Esophagus squamous epithelium (tissue), 5 donors: ENCODE data around the gene ERICH6. TPM values are rescaled to one million over a fixed set of nuclear protein-coding genes. Genes with fewer than 3 reads are reported as not detected.
A peak's percentile ranks its signal among the peaks of the same experiment; 100 is the strongest.
"Not testable (repeated sequence)": the region's sequence is repeated elsewhere in the genome, so short reads cannot be mapped to it uniquely, and the experiment has no call there.

ENCODE experiments used
- DNase-seq: peaks from one replicate; lab custom pipeline; 2025; lab: John Stamatoyannopoulos, UW
- H3K27ac ChIP-seq, 4 donors: fragments of 200-600 bp; sonication (generic); one replicate each; pipeline ENCODE4 v1.5.1; 2016 to 2019; ENCODE audit warnings: mild to moderate bottlenecking in 1 of 4
- H3K27me3 ChIP-seq, 4 donors: fragments of 200-600 bp; sonication (generic); 1 replicate in 3 of 4; 2 replicates in 1 of 4; pipeline versions ENCODE4 v1.5.1 to v1.6.0; 2017 to 2021; ENCODE audit warnings: antibody characterized with exemption in 1 of 4
- H3K36me3 ChIP-seq, 3 donors: fragments of 200-600 bp; sonication (generic); one replicate each; pipeline ENCODE4 v1.5.1; 2016 to 2019
- H3K4me1 ChIP-seq, 3 donors: fragments of 200-600 bp; sonication (generic); one replicate each; pipeline ENCODE4 v1.5.1; 2017 to 2019
- H3K4me3 ChIP-seq, 4 donors: fragments of 200-600 bp; sonication (generic); 1 replicate in 3 of 4; 2 replicates in 1 of 4; pipeline ENCODE4 v1.5.1; 2016 to 2019; ENCODE audit warnings: mild to moderate bottlenecking in 2 of 4, moderate library complexity in 1 of 4
- H3K9me3 ChIP-seq, 3 donors: fragments of 200-600 bp; sonication (generic); one replicate each; pipeline ENCODE4 v1.5.1; 2016 to 2019
- POLR2A ChIP-seq, 4 donors: fragments of 450-650 bp; IDR thresholded peaks; one replicate each; pipeline ENCODE4 v1.6.1; 2017; ENCODE audit warnings: antibody characterized with exemption in 4 of 4, mild to moderate bottlenecking in 4 of 4, moderate library complexity in 3 of 4
- WGBS, 2 donors: methylation state at CpG; one replicate each; pipeline ENCODE4 v1.1.5; 2018; 5-methylcytosine and 5-hydroxymethylcytosine counted together
- intact Hi-C: fragments of 100-400 bp; cut with DNase I; formaldehyde crosslinking; loops from one replicate; pipeline ENCODE4 v1.15.0; 2022
- total RNA-seq, 4 donors: library from RNA; depleted of rRNA; stranded (reverse); fragments of >200 nt; gene quantifications; one replicate each; pipeline ENCODE4 v1.1.0, GENCODE V29; 2016
- TF ChIP-seq, protein P1 (sequence below), 6 experiments: fragments of 450-650 bp in 4 of 6; fragments of 200-600 bp in 2 of 6; sonication (generic) in 2 of 6; IDR thresholded peaks; one replicate each; pipeline ENCODE4 v1.5.1; 2016 to 2019; ENCODE audit warnings: antibody characterized with exemption in 6 of 6, mild to moderate bottlenecking in 4 of 6, moderate library complexity in 4 of 6
- donor health status: DM: yes; HTN: yes; CAD: no.

Gene ERICH6
- total RNA-seq, 4 donors from 2014 or later = not detected

DNA sequence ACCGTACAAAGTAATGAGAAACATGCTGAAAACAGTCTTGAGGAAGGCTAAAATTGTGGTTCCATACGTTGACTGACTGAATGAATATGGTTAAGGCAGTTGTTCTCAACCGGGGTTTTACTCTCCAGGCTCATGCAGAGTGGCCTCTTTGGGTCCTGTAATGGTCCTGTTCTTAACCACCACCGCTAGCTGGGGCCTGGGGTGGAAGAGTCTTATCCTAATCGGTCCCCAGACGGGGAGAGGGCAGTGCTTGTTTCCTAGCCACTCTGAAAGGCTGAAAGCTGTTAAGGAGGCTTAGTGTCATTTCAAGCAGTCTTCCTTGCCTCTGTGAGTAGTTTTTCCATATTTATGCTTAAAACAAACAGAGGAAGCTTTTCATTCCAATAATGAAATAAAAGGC is 68.6 kb downstream of the ERICH6 start:
- no peak overlapping the region for H3K4me3 ChIP-seq
- peaks cover 0 to 16% (median 5%) of the 10 kb centered on the region in 3 donors for H3K36me3 ChIP-seq
- no peaks in the 10 kb centered on the region for H3K27me3 ChIP-seq
- 52 to 63% methylated on average over 3 to 5 of the region's 6 CpGs for WGBS, 2 donors
- no peaks in the 10 kb centered on the region for H3K9me3 ChIP-seq
- no peak for TF ChIP-seq POLR2A (IDR thresholded peaks at IDR 0.05)
- TF ChIP-seq, protein P1, sequence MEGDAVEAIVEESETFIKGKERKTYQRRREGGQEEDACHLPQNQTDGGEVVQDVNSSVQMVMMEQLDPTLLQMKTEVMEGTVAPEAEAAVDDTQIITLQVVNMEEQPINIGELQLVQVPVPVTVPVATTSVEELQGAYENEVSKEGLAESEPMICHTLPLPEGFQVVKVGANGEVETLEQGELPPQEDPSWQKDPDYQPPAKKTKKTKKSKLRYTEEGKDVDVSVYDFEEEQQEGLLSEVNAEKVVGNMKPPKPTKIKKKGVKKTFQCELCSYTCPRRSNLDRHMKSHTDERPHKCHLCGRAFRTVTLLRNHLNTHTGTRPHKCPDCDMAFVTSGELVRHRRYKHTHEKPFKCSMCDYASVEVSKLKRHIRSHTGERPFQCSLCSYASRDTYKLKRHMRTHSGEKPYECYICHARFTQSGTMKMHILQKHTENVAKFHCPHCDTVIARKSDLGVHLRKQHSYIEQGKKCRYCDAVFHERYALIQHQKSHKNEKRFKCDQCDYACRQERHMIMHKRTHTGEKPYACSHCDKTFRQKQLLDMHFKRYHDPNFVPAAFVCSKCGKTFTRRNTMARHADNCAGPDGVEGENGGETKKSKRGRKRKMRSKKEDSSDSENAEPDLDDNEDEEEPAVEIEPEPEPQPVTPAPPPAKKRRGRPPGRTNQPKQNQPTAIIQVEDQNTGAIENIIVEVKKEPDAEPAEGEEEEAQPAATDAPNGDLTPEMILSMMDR (IDR thresholded peaks at IDR 0.05) = no peak
- H3K4me1 ChIP-seq = peaks cover 0 to 4% (median 0%) of the 10 kb centered on the region in 3 donors
- H3K27ac ChIP-seq = peak overlapping the region in 1 of 4 donors; percentile 16
- no peak for DNase-seq
- intact Hi-C loops = no loop called here

DNA sequence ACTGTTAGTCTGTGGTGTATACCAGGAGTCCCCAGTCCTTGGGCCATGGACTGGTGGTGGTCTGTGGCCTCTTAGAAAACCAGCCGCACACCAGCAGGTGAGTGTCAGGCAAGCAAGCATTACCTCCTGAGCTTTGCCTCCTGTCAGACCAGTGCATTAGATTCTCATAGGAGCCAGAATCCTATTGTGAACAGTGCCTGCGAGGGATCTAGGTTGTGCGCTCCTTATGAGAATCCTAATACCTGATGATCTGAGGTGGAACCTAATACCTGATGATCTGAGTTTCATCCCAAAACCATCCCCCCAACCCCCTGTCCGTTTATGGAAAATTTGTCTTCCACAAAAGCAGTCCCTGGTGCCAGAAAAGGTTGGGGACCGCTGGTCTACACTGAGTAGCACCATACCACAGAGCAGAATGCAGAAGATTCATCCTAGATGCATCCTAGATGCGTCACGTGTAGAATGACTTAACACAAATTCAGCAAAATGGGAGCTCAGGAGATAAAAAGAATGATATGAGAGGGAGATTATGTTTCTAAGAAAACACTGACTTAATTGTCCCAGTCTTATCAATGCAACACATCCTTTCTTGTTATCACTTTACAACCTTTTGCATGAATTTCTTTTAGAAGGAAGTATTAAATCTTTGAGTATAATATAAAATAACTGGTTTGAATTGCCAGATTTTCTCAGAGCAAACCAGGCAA is 72.1 kb downstream of the ERICH6 start:
- Histone ChIP-seq H3K27ac (no peak overlapping the region), H3K36me3 (peaks cover 0 to 49% (median 5%) of the 10 kb centered on the region in 3 donors), H3K4me3 (no peak overlapping the region), H3K27me3 (no peaks in the 10 kb centered on the region), H3K9me3 (no peaks in the 10 kb centered on the region), H3K4me1 (peaks cover 0 to 4% (median 0%) of the 10 kb centered on the region in 3 donors)
- DNase-seq = no peak
- TF ChIP-seq, protein P1 (IDR thresholded peaks at IDR 0.05) = no peak
- TF ChIP-seq POLR2A (IDR thresholded peaks at IDR 0.05) = no peak
- WGBS, 2 donors = 92 to 94% methylated on average over 7 of the region's 7 CpGs
- intact Hi-C loops = no loop called here

DNA sequence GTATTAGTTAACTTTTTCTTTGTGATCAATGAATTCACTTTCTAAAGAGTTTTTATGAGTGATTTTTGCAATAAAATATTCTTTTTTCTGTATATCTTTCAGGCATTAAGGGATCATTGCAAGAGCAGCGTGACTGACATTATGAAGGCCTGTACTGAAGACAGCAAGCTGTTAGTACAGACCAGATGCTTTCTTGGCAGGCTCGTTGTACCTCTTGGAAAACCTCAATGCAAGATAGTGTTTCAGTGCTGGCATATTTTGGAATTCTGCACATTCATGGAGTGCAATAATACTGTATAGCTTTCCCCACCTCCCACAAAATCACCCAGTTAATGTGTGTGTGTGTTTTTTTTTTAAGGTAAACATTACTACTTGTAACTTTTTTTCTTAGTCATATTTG is 76.2 kb downstream of the ERICH6 start:
- intact Hi-C loops = no loop called here
- 68 to 75% methylated on average over 2 of the region's 2 CpGs for WGBS, 2 donors
- Histone ChIP-seq H3K4me3 (no peak overlapping the region), H3K36me3 (peaks cover 0 to 82% (median 5%) of the 10 kb centered on the region in 3 donors), H3K4me1 (no peaks in the 10 kb centered on the region), H3K9me3 (no peaks in the 10 kb centered on the region), H3K27ac (no peak overlapping the region), H3K27me3 (no peaks in the 10 kb centered on the region)
- no peak for DNase-seq
- no peak for TF ChIP-seq POLR2A (IDR thresholded peaks at IDR 0.05)
- TF ChIP-seq, protein P1 (IDR thresholded peaks at IDR 0.05) = no peak

DNA sequence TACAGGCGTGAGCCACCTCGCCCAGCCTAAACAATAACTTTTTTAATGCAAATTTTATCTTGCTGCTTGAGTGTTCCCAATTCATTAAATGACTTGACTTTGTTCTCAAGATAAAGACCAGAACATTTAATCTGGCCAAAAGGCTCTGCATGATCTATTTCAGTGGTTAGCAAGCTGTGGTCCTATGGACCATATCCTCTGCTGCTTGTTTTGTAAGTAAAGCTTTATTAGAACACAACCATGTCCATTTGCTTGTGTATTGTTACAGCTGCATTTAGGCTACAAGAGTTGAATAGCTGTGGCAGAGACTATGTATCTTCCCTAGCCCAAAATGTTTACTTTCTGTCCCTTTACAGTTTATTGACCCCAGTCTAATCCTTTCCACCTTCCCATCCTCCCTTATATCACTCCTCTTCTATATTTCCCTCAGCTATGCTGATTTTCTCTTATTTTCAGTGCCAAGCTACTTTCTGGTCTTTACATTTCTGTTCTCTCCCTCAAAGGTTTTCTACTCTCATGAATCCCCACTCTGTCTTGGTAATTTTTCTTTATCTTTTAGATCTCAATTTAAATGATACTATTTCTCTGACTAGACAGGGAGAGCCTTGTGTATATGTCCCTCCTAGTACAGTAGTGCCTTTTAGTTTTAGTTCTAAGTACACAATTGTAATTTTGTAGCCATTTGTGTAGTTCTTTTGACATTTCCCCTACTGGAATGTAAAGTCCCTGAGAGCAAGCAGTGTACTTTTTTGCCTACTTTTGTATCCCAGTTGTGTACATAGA is 77.4 kb downstream of the ERICH6 start:
- H3K4me3 ChIP-seq = no peak overlapping the region
- H3K27me3 ChIP-seq = no peaks in the 10 kb centered on the region
- no peak for DNase-seq
- no peaks in the 10 kb centered on the region for H3K9me3 ChIP-seq
- H3K36me3 ChIP-seq = peaks cover 0 to 78% (median 5%) of the 10 kb centered on the region in 3 donors
- TF ChIP-seq, protein P1 (IDR thresholded peaks at IDR 0.05) = no peak
- TF ChIP-seq POLR2A (IDR thresholded peaks at IDR 0.05) = no peak
- peaks cover 0 to under 1% (median 0%) of the 10 kb centered on the region in 3 donors for H3K4me1 ChIP-seq
- H3K27ac ChIP-seq = no peak overlapping the region
- intact Hi-C loops = no loop called here
- 91 to 96% methylated on average over 2 of the region's 2 CpGs for WGBS, 2 donors

DNA sequence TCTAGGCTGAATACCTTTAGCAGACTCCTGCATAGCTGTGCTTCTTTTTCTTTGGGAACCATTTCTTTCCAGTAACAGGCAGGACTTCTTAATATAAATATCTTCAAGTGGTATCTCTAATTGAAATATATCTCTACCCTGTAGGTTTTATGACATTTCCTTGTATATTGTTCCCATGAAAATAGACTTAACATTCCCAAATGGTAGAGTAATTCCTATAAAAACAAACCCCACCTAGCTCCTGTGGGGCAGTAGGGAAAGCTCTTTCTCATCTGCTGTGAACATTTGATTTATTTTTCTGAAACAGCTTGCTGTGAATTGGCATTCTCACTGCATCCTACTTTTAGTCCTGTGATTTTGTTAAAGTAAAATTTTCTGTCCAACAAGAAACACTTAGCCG is 79.8 kb downstream of the ERICH6 start:
- H3K27ac ChIP-seq = no peak overlapping the region
- WGBS, 2 donors = 91 to 97% methylated on average over 1 of the region's 1 CpG
- H3K27me3 ChIP-seq = no peaks in the 10 kb centered on the region
- H3K4me3 ChIP-seq = no peak overlapping the region
- TF ChIP-seq, protein P1 (IDR thresholded peaks at IDR 0.05) = no peak
- no peak for TF ChIP-seq POLR2A (IDR thresholded peaks at IDR 0.05)
- no peak for DNase-seq
- peaks cover 0 to 4% (median 0%) of the 10 kb centered on the region in 3 donors for H3K4me1 ChIP-seq
- intact Hi-C loops = no loop called here
- peaks cover 0 to 62% (median 0%) of the 10 kb centered on the region in 3 donors for H3K36me3 ChIP-seq
- no peaks in the 10 kb centered on the region for H3K9me3 ChIP-seq

DNA sequence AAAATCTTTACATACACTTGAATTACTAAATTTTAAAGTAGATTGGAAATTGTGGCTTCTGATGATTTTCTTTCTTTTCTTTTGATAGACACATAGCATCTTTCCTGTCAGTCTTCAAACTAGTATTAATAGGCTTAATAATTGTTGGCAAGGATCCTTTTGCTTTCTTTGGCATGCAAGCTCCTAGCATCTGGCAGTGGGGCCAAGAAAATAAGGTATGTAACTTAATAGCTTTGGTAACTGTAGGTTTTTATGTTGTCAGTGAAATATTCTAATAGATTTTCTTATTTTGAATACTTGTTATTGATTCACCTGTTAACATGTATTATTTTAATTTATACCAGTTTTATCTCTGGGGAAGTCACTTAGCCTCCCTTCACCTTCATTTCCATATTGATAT is 80.8 kb downstream of the ERICH6 start:
- not testable (repeated sequence) for H3K9me3 ChIP-seq, DNase-seq

More for the DNA sequence above, 80.8 kb downstream of the ERICH6 start:
- H3K36me3 ChIP-seq = peaks cover 0 to 60% (median 0%) of the 10 kb centered on the region in 3 donors
- H3K27ac ChIP-seq, intact Hi-C loops, H3K4me3 ChIP-seq, H3K27me3 ChIP-seq, H3K4me1 ChIP-seq: not testable (repeated sequence)
